HG02759 (cell line): Measurements from ENCODE around the gene CFAP91.
"Not testable (repeated sequence)": the region's sequence is repeated elsewhere in the genome, so short reads cannot be mapped to it uniquely, and the experiment has no call there.

Experiments
- ATAC-seq: cut with Tn5 transposase; IDR thresholded peaks from one replicate; pipeline ENCODE4 v1.9.1; 2021; ENCODE audit warnings: mild to moderate bottlenecking, moderate library complexity; ENCODE audit not compliant: unreplicated experiment

Gene CFAP91

DNA sequence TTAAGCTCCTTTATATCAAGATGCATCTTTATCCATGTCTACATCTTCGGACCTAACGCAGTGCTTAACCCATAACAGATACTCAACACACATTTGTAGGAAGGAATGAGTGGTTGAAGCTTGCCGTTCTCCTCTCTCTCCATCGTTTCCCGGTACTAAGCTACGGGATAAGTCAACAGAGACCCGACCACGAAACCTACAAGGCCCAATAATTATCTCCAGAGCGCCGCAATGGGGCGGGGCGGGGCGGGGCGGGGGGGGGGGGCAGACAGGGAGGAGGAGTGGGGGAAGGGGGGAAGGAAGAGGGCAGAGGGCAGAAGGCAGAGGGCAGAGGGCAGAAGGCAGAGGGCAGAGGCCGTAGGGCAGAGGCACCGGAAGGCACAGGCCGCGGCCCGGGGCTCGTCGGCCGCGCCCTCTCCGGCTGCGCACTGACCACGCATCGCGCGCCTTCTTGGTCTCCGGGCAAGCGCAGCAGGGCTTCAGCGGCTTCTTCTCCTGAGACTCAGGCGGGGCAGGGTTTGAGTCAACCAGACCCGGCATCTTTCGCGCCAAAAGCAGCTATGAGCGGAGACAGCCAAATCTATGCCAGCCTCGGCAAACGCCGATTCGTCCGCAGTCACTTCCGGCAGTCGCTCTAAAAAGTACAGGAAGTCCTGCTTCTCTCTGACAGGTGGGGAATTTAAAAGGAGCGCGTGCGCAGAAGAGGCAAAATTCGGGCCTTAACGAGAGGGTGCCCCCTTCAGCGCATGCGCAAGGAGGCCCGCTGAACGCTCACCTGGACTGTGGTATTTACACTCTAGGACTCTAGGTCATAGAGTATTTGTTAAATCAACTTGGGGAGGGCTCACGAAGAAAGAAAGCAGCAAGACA lies 25.8 kb upstream of the CFAP91 start, which contains the start of gene COX17:
Gene COX17, minus strand, starts transcription at position 636 of the 870 bp plus-strand sequence. Its CDS starts 96 bp downstream, at position 540.
- ATAC-seq: peak; percentile 89

DNA sequence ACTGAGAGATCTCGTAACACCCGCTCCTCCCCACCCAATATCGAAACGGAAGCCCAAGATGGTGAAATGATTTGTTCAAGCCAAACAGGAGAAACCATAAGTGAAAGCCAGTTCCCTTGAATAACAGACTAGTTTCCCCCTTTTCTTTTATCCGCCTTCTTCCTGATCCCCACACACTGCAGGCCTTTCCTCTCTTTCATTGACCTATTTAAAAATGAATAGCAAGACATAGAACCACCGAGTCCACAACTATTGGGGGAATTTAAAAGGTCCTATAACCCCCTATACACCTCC lies 25.2 kb upstream of the CFAP91 start:
- no peak for ATAC-seq

DNA sequence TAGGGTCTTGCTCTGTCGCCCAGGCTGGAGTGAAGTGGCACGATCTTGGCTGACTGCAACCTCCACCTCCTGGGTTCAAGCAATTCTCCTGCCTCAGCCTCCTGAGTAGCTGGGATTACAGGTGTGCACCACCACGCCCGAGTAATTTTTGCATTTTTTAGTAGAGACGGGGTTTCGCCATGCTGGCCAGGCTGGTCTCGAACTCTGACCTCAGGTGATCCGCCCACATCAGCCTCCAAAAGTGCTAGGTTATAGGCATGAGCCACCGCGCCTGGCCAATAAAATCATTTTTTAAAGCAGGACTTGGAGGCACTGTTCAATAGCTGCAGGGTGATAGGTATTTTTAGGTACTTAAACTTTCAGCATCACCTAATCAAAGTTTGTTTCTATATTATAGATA lies 24.6 kb upstream of the CFAP91 start:
- ATAC-seq: not testable (repeated sequence)

DNA sequence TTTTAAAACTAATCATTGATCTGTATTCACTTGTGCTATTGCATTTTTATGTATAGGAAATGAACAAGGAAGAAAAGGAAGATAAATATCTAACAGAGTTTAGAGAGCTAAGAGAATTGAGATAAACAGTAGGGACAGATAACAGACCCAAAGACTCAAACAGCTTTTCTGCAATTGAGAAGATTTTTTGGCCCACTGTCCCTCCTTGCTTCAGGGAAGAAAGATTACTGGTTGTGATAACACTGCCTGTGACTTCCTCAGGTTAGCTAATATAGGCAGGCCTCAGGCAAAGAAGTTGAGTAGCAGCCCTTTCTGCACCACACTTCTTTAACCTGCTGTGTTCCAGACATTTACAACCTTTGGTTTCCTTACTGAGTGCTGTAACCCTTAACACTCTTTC lies 22.9 kb upstream of the CFAP91 start:
- ATAC-seq: no peak

DNA sequence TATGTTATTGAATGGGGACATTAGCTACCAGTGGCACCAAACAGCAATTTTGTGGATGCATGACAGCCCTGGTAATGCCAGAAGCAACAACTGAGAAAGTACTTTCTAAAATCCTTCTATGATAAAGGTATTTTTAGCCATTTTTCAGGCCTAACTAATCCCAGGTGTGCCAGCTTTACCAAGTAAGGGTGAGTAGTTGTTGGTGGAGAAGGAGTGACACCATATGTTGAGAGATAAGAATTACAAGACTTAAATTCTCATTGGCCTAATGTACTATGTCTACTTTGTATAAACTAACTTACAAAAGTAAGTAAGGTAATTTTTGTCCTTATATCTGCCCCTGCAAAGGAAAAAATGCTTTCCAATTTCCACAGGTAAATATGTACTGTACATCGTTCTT lies 21.5 kb upstream of the CFAP91 start:
- ATAC-seq: peak; percentile 20

DNA sequence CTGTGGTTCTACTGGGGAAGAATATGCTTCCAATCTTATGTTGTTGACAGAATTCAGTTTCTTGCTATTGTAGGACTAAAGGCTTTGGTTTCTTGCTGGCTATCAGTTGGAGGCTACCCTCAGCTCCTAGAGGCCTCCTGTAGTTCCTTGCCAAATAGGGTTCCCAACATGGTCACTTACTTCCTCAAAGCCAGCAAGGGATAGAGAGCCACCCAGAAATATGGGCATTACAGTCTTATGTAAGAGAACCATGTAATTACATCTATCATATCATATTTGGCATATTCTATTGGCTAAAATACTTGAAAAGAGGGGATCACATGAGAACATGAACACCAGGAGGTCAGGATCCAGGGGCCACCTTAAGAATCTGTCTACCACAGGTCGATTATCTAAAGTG lies 19.4 kb upstream of the CFAP91 start:
- no peak for ATAC-seq

DNA sequence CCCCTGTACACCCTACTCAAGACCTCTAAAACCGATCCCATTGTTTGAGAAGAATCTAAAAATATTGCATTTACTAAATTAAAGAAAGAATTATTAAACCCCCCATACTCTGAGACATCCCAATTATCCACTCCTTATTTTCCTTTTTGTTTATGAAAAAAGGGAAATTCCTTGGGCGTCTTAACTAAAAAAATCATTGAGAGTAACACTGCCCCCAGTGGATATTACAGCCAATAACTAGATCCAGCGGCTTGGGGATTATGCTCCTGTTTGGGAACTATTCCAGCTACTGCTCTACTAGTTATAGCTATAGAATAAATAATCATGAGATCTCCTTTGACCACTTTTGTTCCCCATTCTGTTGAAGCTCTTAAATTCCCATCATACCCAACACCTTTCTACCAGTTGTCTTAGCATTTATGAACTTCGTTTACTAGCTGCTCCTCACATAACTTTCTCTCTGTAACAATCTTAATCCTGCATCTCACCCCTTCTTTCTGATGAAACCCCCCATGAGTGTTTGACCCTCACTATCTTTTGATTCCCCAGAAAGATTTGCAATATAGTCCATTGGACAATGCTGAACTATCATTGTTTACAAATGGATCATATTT lies 12.7 kb upstream of the CFAP91 start:
- ATAC-seq: no peak

DNA sequence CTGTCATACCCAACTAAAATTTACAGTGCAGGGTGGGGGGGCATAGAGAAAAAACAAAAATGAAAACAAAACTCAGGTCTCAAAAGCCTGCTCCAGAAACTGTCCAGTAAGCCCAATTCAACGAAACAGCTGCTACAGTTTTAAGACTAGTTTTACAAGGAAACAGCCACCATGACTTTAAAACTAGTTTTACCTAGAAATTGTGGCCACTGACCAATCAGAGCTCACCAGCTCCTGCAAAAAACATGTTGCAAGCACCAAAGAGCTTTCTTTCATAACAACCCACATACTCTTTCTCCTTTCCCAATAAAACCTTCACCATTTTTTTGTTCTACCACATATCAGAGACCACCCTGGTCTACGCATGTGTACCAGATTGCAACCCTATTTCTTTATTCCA lies 7.3 kb upstream of the CFAP91 start:
- ATAC-seq: no peak

DNA sequence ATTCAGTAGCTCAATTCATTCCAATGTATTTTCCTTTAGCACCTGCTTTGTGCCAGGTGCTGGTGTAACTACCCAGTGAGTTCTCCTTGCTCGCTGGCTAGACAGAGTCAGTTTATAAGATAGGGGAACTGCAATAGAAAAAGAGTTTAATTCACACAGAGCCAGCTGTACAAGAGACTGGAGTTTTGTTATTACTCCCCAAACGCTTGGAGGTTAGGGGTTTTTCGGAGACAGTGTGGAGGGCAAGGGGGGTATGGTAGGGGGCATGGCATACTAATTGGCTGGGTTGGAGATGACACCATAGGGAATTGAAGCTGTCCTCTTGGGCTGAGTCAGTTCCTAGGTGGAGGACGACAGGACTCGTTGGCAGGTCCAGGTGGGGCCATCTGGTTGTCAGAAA lies 5.4 kb upstream of the CFAP91 start:
- ATAC-seq: peak; percentile 61

DNA sequence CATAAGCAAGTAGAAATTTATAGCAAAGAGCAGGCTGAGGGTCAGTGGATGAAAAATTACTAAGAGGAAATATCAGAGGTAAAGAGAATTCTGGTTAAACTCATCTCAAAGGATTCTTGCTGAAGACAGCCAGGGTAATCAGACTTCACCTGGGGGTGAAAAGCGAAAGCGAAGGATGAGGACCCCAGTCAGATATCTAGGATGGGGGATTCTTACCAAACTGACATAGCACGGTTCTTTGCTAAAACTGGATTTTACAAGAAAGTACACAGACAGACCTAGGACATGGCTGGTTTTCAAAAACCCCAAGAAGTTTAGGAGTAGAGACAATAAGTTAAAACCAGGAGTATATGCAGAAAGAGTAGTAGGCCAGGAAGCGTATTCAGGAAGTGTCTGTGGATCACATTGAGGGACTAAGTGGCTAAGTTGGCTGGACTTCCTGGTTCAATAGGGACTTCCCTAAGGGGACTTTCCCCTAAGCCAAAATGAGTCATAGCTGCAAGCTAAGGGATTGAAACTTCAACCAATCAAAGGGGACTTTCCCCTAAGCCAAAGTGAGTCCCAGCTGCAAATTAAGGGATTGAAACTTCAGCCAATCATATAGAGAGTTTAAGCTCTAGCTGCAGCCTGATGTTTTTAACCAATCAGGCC lies 2.4 kb upstream of the CFAP91 start:
- ATAC-seq: peak; percentile 33

DNA sequence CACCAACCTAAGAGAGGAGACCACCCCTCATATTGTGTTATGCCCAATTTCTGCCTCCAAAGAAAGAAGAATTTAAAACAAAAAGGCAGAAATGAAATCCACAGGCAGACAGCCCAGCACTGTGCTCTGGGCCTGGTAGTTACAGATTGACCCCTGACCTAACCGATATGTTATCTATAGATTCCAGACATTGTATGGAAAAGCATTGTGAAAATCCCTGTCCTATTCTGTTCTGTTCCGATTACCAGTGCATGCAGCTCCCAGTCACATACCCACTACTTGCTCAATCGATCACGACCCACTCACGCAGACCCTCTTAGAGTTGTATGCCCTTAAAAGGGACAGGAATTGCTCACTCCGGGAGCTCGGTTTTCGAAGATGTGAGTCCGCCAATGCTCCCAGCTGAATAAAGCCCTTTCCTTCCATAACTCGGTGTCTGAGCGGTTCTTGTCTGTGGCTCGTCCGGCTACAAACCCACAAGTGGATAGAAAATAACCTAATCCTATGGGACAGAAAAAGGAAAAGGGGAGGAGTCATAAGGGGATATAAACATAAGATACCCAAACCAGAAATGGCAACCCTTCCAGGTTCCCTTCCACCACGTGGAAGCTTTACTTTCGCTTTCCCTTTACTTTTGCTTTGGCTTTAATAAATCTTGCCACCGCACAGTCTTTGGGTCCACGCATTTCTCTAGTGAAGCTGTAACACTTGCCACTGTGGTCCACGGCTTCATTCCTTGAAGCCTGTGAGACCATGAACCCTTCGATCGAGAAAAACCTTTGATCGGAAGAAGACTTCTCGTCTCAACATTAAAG lies 1.7 kb upstream of the CFAP91 start:
- peak; percentile 8 for ATAC-seq

DNA sequence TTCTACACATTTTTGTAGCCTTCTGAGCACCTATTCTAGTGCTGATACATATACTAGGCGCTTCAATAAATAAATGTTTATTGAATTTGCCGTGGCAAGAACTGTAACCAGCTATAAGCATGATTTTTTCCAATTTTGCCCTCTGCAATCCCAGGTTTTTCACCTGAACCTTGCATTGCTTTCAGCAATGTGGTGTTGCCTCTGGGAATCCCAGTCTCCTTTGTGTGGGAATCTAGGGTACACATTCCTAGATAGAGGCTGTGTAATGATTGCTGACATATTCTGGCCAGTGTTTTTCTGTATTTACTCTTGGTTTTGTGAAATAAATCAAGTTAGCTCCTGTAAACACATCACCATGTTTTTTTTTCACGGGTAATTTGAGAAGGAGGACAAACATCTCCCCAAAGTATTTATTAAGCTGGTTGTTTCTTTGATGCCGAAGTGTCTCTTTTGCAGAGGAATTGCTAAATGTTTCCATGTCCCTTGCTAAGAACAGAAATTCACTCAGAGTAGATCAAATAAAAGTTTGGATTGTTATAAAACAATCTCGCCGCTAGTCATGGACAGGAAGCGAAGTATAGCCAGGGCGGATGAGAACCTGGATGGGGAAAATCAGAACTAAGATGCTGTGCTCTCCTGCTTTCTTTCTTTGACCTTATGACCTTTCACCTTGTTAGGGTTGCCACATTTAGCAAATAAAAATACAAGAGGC lies 1.2 kb downstream of the CFAP91 start:
- no peak for ATAC-seq

DNA sequence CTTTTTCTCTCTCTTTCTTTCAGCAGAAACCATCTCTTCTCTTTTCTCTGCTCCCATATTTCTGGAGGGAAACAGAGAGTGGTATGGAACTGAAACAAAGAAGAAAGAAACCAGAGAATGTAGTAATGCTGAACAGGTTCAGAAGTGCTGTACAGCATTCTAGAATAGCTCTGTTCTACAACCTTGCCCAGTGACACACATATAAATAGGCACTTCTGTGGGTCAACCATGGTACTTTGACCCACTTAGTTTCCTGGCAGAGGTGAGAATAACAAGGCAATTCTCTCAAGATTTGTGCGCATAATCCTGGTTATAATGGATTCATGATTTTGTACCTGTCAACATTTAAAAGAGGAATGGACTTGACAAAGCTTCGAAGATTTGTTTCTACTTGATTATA lies 12.3 kb downstream of the CFAP91 start:
- ATAC-seq: no peak

DNA sequence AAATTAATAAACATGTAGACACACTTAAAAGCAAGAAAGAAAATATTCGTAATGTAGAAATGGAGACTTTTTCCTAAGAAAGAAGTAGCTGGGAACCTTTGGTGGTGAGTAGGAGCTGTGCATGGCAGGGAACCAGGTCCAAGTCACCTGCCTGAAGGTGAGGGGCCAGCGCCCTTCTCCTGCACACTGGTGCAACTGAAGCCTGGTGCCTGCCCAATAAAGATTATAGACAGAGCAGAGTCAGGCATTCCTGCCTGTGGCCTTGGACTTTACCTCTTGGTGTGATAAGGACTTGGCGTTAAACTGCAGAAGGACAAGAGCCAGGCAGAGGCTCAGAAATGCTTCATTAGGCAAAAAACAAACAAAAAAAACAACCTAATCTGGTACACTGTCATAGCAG lies 14.2 kb downstream of the CFAP91 start:
- no peak for ATAC-seq

DNA sequence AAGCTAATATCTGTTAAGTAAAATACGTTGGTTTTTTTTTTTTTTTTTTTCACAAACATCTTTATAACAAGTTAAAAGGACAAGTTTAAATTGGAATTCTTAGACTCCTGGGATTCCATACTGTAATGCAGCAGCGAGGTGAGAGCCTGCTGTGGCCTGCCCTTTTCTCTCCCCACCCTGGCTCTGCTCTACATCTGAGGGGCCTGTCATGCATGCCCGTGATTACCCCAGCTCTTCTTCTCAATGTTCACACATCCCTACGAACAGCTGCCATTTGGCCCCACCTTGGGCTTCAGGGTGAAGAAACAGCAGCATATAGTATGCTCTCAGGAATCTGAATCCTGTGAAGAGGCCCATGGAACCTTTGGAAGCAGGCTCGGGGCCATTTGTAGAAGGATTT lies 14.7 kb downstream of the CFAP91 start:
- no peak for ATAC-seq

DNA sequence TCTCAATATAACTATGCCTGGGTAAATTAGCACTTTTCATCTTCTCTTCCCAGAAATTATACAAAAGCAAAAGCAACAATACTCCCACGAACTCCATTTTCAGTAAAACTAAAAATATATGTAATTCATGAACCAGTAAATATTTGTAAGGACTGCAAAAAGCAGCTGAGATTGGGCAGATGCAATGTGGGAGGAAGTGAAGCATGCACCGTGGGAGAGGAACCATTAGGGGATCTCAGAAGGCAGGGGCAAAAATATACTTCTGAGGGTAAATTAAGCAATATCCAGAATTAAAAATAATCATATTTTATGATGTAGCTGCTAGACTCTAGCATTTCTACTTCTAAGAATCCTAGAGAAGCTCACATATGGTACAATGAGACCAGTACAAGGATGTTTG lies 20.2 kb downstream of the CFAP91 start:
- no peak for ATAC-seq

DNA sequence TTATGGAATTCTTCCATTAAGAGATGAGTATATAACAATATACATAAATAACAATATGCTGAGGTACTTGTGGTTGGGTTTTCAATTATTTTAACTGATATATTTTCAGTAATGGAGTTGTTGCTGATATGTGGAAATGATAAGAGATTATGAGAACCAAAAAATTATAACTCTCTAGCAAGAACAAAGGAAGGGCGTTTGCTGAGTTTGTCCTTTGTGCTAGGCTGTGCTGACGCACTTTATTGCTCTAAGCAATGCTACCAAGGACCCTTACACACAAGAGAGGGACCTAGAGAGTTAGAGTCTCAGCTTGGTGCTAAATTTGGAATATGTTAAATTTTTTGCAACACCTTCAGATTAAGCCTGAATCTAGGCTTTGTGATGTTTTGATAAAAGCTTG lies 24.1 kb downstream of the CFAP91 start:
- ATAC-seq: no peak

DNA sequence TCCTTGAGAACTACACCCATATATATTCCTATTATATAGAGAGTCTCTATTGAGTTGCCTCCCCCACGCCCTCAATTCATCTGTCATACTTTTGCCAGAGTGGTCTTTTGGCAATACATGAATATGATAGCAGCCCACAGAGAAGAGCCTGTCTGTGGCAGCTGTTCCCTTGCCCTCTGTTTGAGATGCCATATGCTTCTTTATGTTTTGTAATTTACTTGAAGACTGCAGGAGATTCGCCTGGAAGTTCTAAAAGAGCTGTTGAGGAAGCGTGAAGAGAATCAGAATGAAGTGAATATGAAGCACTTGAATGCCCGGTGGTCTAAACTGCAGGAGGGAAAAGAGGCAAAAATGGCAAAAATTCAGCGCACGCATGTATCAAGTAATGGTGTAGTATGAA lies 27.2 kb downstream of the CFAP91 start:
- ATAC-seq: no peak

DNA sequence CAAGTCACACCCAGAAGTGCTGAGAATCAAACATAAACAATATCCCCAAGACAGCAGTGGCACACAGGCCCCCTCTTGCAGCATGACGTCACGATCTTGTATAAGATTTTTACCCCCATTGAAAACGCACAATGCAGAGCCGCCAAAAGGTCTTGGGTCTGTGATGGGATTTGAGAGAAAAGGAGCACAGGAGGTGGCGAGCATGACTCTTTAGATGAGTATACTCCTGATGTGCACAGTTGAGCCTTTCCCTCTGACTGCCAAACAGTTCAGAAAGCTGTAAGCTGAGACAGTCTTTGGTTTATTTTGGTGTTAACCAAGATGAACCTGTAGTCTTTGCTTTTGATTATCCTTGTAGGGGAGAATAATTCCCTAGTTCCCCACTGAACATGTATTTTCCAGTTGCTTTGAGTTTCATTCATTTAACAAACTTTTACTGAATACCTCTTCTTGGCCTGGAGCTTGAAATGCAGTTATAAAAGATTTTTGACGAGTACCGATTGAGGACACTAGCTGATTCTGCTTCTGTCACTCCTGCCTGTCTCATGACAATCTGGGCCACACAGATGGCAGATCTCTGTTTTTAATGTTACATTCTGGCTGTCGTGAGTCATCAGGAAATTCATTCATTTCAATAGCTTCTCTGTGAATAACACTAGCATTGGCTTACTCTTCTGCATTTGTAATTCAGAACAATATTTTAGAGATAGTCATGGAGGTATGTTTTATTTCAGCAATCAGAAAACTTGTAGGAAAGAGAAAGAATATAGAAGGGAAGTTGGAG lies 28.9 kb downstream of the CFAP91 start:
- ATAC-seq: no peak

DNA sequence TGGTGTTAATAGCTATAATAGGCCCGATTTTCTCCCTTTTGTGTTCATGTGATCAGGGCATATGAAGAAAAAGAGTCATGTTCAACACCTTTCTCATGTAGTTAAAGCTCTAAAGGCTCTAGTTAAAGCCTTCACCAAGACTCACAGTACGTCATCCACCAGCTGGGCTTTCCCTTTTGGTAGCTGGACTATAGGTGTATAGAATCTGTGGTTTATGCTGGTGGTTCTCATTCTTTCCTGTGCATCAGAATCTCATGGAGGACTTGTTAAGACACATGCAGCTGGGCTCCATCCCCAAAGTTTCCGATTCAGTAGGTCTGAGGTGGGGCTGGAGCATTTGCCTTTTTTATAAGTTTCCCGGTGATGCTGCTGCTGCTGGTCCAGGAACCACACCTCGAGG lies 31.0 kb downstream of the CFAP91 start:
- ATAC-seq: no peak
